ENCODE data around the gene STOML1. TPM values are rescaled to one million over a fixed set of nuclear protein-coding genes. Genes with fewer than 3 reads are reported as not detected.

Gene STOML1
- total RNA-seq (2014; rRNA removed; shearing (Covaris generic)), result 12.5 and 19.9 TPM in 2 replicates

GRCh38 chr15:73991726-73992593 lies at the start of gene STOML1:
Gene STOML1, minus strand, starts transcription at chr15:73992295. Its CDS starts 72 bp downstream, at chr15:73992223.
- peak; percentile 90 for DNase-seq (ENCODE audit: low read depth)

GRCh38 chr15:74041311-74041756 lies 49.2 kb upstream of the STOML1 start:
- no peak for DNase-seq (ENCODE audit: low read depth)

- peak; percentile 89 for DNase-seq (ENCODE audit: low read depth)
These were observed 48.2 kb upstream of the STOML1 start for GRCh38 chr15:74040109-74040850.

- DNase-seq (ENCODE audit: low read depth), result no peak
These were observed 47.5 kb upstream of the STOML1 start for GRCh38 chr15:74039656-74040010.

GRCh38 chr15:74038707-74039655 lies 46.9 kb upstream of the STOML1 start:
- DNase-seq (ENCODE audit: low read depth), result no peak

- DNase-seq (ENCODE audit: low read depth), result no peak
These were observed 45.3 kb upstream of the STOML1 start for GRCh38 chr15:74037171-74038117.

- peak; percentile 49 for DNase-seq (ENCODE audit: low read depth)
These were observed 44.4 kb upstream of the STOML1 start for GRCh38 chr15:74036271-74037170.

GRCh38 chr15:74035121-74036017 lies 43.3 kb upstream of the STOML1 start:
- DNase-seq (ENCODE audit: low read depth), result no peak

GRCh38 chr15:74034206-74034755 lies 42.2 kb upstream of the STOML1 start:
- no peak for DNase-seq (ENCODE audit: low read depth)

- no peak for DNase-seq (ENCODE audit: low read depth)
These were observed 40.8 kb upstream of the STOML1 start for GRCh38 chr15:74032606-74033561.

GRCh38 chr15:74032046-74032445 lies 40.0 kb upstream of the STOML1 start:
- DNase-seq (ENCODE audit: low read depth), result no peak

GRCh38 chr15:74028646-74029045 lies 36.6 kb upstream of the STOML1 start:
- DNase-seq (ENCODE audit: low read depth), result no peak

GRCh38 chr15:74027688-74028087 lies 35.6 kb upstream of the STOML1 start:
- DNase-seq (ENCODE audit: low read depth), result no peak

GRCh38 chr15:74025436-74025835 lies 33.3 kb upstream of the STOML1 start:
- no peak for DNase-seq (ENCODE audit: low read depth)

GRCh38 chr15:74024687-74025086 lies 32.6 kb upstream of the STOML1 start:
- DNase-seq (ENCODE audit: low read depth), result no peak

GRCh38 chr15:74022706-74023470 lies 30.8 kb upstream of the STOML1 start:
- DNase-seq (ENCODE audit: low read depth), result no peak
